ENCODE data around the gene FBXW9. TPM values are rescaled to one million over a fixed set of nuclear protein-coding genes. Genes with fewer than 3 reads are reported as not detected.
"Not testable (repeated sequence)": the region's sequence is repeated elsewhere in the genome, so short reads cannot be mapped to it uniquely, and the experiment has no call there.

Gene FBXW9
- total RNA-seq, 1 experiment from 2014 or later: 21.0 TPM

DNA sequence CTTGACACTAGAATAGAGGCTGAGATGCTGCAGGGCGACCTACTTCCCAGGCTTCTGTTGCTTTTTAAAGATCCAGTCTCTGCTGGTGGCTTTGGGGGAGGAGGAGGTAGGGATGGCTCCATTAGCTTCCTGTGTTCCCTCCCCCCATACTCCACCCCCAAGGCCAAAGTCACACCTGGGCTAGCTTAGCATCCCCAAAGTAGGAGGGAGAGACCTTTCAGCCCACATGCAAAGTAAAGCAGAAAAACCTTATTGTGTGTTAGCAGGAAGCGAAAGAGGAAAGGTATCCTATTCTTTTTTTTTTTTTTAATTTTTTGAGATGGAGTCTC is 30.5 kb upstream of the FBXW9 start:
- peaks cover 25% of the 10 kb centered on the region for H4K20me1 ChIP-seq (ENCODE audit: insufficient read depth)
- TF ChIP-seq EZH2 (IDR thresholded peaks at IDR 0.05; ENCODE audit: low read depth): no peak
- TF ChIP-seq, protein P1, sequence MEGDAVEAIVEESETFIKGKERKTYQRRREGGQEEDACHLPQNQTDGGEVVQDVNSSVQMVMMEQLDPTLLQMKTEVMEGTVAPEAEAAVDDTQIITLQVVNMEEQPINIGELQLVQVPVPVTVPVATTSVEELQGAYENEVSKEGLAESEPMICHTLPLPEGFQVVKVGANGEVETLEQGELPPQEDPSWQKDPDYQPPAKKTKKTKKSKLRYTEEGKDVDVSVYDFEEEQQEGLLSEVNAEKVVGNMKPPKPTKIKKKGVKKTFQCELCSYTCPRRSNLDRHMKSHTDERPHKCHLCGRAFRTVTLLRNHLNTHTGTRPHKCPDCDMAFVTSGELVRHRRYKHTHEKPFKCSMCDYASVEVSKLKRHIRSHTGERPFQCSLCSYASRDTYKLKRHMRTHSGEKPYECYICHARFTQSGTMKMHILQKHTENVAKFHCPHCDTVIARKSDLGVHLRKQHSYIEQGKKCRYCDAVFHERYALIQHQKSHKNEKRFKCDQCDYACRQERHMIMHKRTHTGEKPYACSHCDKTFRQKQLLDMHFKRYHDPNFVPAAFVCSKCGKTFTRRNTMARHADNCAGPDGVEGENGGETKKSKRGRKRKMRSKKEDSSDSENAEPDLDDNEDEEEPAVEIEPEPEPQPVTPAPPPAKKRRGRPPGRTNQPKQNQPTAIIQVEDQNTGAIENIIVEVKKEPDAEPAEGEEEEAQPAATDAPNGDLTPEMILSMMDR (conservative IDR thresholded peaks at IDR 0.05): no peak
- H3K4me1 ChIP-seq (replicated peaks; ENCODE audit: insufficient read depth): 0 out of 2 replicates have a peak, but pooled peaks cover 5% of the 10 kb centered on the region
- POLR2A ChIA-PET (ENCODE audit: unreplicated experiment): no interaction called here
- no peak overlapping the region for H3K4me3 ChIP-seq
- 0 out of 2 replicates have a peak, but pooled peaks cover 12% of the 10 kb centered on the region for H3K36me3 ChIP-seq (ENCODE audit: low read depth)
- CTCF ChIA-PET: interaction anchor here (0.7 kb wide), 1 partner anchor 67 kb away, joined by 3 read pairs; no protein-coding TSS in a partner anchor
- H3K4me2 ChIP-seq: no peak overlapping the region
- H3F3A ChIP-seq (ENCODE audit: insufficient read depth, low read depth): peaks cover 79% of the 10 kb centered on the region
- intact Hi-C loops (cut with micrococcal nuclease; ENCODE audit: unreplicated experiment): no loop called here
- no peaks in the 10 kb centered on the region for H3K9me2 ChIP-seq (ENCODE audit: insufficient read depth)
- no peak overlapping the region for H2AFZ ChIP-seq
- peaks cover 40% of the 10 kb centered on the region for H3K79me2 ChIP-seq (ENCODE audit: low read depth)
- no peaks in the 10 kb centered on the region for H3K27me3 ChIP-seq (ENCODE audit: insufficient read depth, low read depth)
- BruUV-seq (replicated peaks): no TSS peak
- no peak for DNase-seq
- H3K27ac ChIP-seq: no peak overlapping the region
- H3K9me3 ChIP-seq (ENCODE audit: insufficient read depth, low read depth): no peaks in the 10 kb centered on the region

DNA sequence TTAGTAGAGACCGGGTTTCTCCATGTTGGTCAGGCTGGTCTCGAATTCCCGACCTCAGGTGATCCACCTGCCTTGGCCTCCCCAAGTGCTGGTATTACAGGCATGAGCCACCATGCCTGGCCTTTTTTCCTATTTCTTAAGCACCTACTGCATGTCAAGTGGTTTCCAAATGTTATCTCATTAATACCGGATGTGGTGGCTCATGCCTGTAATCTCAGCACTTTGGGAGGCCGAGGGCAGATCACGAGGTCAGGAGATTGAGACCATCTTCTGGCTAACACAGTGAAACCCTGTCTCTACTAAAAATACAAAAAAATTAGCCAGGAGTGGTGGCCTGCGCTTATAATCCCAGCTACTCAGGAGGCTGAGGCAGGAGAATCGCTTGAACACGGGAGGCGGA is 29.2 kb upstream of the FBXW9 start:
- POLR2A ChIA-PET (ENCODE audit: unreplicated experiment); DNase-seq; H3K9me2 ChIP-seq (ENCODE audit: insufficient read depth); BruUV-seq (replicated peaks); H2AFZ ChIP-seq; intact Hi-C loops (cut with micrococcal nuclease; ENCODE audit: unreplicated experiment); H3K27ac ChIP-seq; H3K4me1 ChIP-seq (replicated peaks; ENCODE audit: insufficient read depth); H3K4me3 ChIP-seq; H3K9me3 ChIP-seq (ENCODE audit: insufficient read depth, low read depth); H3K27me3 ChIP-seq (ENCODE audit: insufficient read depth, low read depth); H3K4me2 ChIP-seq; CTCF ChIA-PET: not testable (repeated sequence)
- Histone ChIP-seq H3F3A (ENCODE audit: insufficient read depth, low read depth) (peaks cover 72% of the 10 kb centered on the region), H4K20me1 (ENCODE audit: insufficient read depth) (peaks cover 14% of the 10 kb centered on the region), H3K36me3 (ENCODE audit: low read depth) (0 out of 2 replicates have a peak, but pooled peaks cover 12% of the 10 kb centered on the region), H3K79me2 (ENCODE audit: low read depth) (peaks cover 40% of the 10 kb centered on the region)

DNA sequence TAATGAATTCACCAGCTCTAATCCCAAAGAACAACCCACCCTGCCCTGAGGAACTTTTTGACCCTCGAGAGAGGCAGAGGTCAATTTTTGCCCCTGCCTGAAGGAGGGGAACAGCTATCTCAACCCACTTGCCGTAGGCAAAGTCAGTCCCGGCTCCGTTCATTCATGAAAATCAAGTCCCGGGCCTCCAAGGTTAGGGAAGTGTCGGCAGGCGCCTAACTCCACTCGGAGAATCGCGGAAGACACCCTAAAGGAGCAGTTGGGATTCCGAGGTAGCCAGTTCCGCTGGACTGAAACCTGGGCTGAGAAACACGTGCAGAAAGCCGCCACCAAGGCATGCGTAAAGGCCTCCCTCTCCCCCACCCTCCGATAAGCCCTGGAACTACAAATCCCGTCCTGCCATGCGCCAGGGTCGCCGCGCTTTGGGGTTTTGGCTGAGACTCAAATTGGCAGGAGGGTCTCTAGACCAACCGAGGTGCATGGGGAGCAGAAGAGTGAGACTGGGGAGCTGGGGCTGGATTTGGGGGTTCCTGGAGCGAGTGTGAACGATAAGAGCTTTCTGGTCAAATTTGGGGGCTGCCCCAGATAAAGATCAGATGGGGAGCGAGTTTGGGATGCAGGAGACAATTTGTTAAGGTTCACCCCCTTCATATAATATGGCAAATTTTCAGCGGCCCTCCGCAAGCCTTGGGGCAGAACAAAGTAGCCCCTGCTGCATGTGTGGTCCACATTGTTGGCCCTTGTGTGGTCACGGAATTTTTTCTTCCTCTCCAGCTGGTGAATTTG is 27.4 kb upstream of the FBXW9 start, which contains the start of gene TNPO2:
TSS of gene TNPO2 (minus strand) at position 292 of the 786 bp plus-strand sequence. CDS start 2,955 bp downstream, outside the sequence.
- Histone ChIP-seq H3K27ac (peak within 1 kb of the TSS; percentile 55), H3K9me3 (ENCODE audit: insufficient read depth, low read depth) (no peaks in the 10 kb centered on the region), H3K4me2 (peak within 1 kb of the TSS; percentile 87), H2AFZ (peak within 1 kb of the TSS; percentile 89), H3K79me2 (ENCODE audit: low read depth) (peaks cover 50% of the 10 kb centered on the region), H4K20me1 (ENCODE audit: insufficient read depth) (peaks cover 8% of the 10 kb centered on the region; the same call in 1 of the 2 replicates), H3K36me3 (ENCODE audit: low read depth) (peaks cover 16% of the 10 kb centered on the region), H3F3A (ENCODE audit: insufficient read depth, low read depth) (peaks cover 63% of the 10 kb centered on the region), H3K4me3 (peak within 1 kb of the TSS; percentile 76), H3K9me2 (ENCODE audit: insufficient read depth) (no peaks in the 10 kb centered on the region), H3K4me1 (replicated peaks; ENCODE audit: insufficient read depth) (peaks cover 14% of the 10 kb centered on the region; the same call in 1 of the 2 replicates), H3K27me3 (ENCODE audit: insufficient read depth, low read depth) (no peaks in the 10 kb centered on the region)
- BruUV-seq (replicated peaks): no TSS peak
- CTCF ChIA-PET: interaction anchor here (1.0 kb wide), 2 partner anchors 34 to 37 kb away, joined by 3 to 4 read pairs; no protein-coding TSS in a partner anchor
- POLR2A ChIA-PET (ENCODE audit: unreplicated experiment): interaction anchor here (0.5 to 0.6 kb wide), 2 partner anchors 70 to 72 kb away, joined by 4 to 8 read pairs; no protein-coding TSS in a partner anchor
- TF ChIP-seq EZH2 (IDR thresholded peaks at IDR 0.05; ENCODE audit: low read depth): no peak
- TF ChIP-seq, protein P1 (conservative IDR thresholded peaks at IDR 0.05): no peak
- intact Hi-C loops (cut with micrococcal nuclease; ENCODE audit: unreplicated experiment): loop anchor here (1.0 kb wide), 1 partner anchor 10 kb away; the partner anchor contains the start of gene TRIR
- DNase-seq: peak; percentile 54 to 59
